ENCODE measurements around the gene SDHAF2. TPM values are rescaled to one million over a fixed set of nuclear protein-coding genes. Genes with fewer than 3 reads are reported as not detected.
"Not testable (repeated sequence)": the region's sequence is repeated elsewhere in the genome, so short reads cannot be mapped to it uniquely, and the experiment has no call there.

Gene SDHAF2
- total RNA-seq: 10 to 100 TPM; 20.9 to 63.9 (median 34.6) TPM

- H3K36me3 ChIP-seq: peaks cover 2 to 41% (median 33%) of the 10 kb centered on the region in 4 donors
- TF ChIP-seq CTCF (IDR thresholded peaks at IDR 0.05): peak in 2 of 6 experiments; percentile 16 to 22
- peak in 3 of 4 donors; percentile 69 to 87 (median 74) for TF ChIP-seq POLR2A (IDR thresholded peaks at IDR 0.05)
- peak in 2 of 4 donors; percentile 40 to 65 for TF ChIP-seq EP300 (IDR thresholded peaks at IDR 0.05)
- TF ChIP-seq POLR2AphosphoS5 (IDR thresholded peaks at IDR 0.05): peak; percentile 91 to 95
- H3K27ac ChIP-seq: peak within 1 kb of the TSS; percentile 97 to 100 (median 100)
- ATAC-seq (ENCODE audit: low FRiP score in 2 of 2) (peak; percentile 98 to 99), DNase-seq (peak; percentile 97 to 100)
- H3K4me1 ChIP-seq: peaks cover 37 to 53% (median 42%) of the 10 kb centered on the region in 4 donors
- H3K27me3 ChIP-seq: no peaks in the 10 kb centered on the region
- H3K9me3 ChIP-seq: no peaks in the 10 kb centered on the region
- WGBS, 2 donors: 0% methylated on average over 14 to 61 of the region's 82 CpGs
- H3K4me3 ChIP-seq: peak within 1 kb of the TSS; percentile 61 to 95 (median 68)
These were observed at the start of gene SDHAF2, which contains the start of gene CPSF7 for GRCh38 chr11:61429691-61430582. Gene SDHAF2, plus strand, starts transcription at chr11:61430124. Its CDS starts 23 bp downstream, at chr11:61430147. Gene CPSF7, minus strand, starts transcription at chr11:61429975. Its CDS starts 740 bp downstream, at chr11:61429235.

GRCh38 chr11:61380884-61381283, 49.0 kb upstream of the SDHAF2 start:
- peaks cover 5 to 12% (median 8%) of the 10 kb centered on the region in 4 donors for H3K4me1 ChIP-seq

GRCh38 chr11:61383859-61384258, 46.1 kb upstream of the SDHAF2 start:
- not testable (repeated sequence) for ATAC-seq (ENCODE audit: low FRiP score in 2 of 2); H3K36me3 ChIP-seq; H3K9me3 ChIP-seq; DNase-seq; H3K27me3 ChIP-seq; H3K27ac ChIP-seq; H3K4me3 ChIP-seq
- H3K4me1 ChIP-seq: peaks cover 5 to 11% (median 8%) of the 10 kb centered on the region in 4 donors
- WGBS, 2 donors: 89 to 94% methylated on average over 5 of the region's 5 CpGs

More at GRCh38 chr11:61380884-61381283, 49.0 kb upstream of the SDHAF2 start:
- no peaks in the 10 kb centered on the region for H3K27me3 ChIP-seq
- no peak for ATAC-seq (ENCODE audit: low FRiP score in 2 of 2)
- TF ChIP-seq CTCF (IDR thresholded peaks at IDR 0.05) (no peak), POLR2AphosphoS5 (IDR thresholded peaks at IDR 0.05) (no peak), POLR2A (IDR thresholded peaks at IDR 0.05) (no peak), EP300 (IDR thresholded peaks at IDR 0.05) (no peak)
- no peak overlapping the region for H3K4me3 ChIP-seq
- 91 to 93% methylated on average over 9 of the region's 9 CpGs for WGBS, 2 donors
- H3K36me3 ChIP-seq: peaks cover 0 to 6% (median 0%) of the 10 kb centered on the region in 4 donors
- H3K9me3 ChIP-seq: no peaks in the 10 kb centered on the region
- no peak overlapping the region for H3K27ac ChIP-seq
- DNase-seq: no peak

GRCh38 chr11:61384271-61385242, 45.4 kb upstream of the SDHAF2 start:
- H3K27ac ChIP-seq: no peak overlapping the region
- H3K36me3 ChIP-seq: no peaks in the 10 kb centered on the region
- H3K9me3 ChIP-seq: no peaks in the 10 kb centered on the region
- no peak overlapping the region for H3K4me3 ChIP-seq
- ATAC-seq (ENCODE audit: low FRiP score in 2 of 2): peak; percentile 19 to 35
- peaks cover 5 to 9% (median 6%) of the 10 kb centered on the region in 4 donors for H3K4me1 ChIP-seq
- TF ChIP-seq POLR2A (IDR thresholded peaks at IDR 0.05): no peak
- TF ChIP-seq EP300 (IDR thresholded peaks at IDR 0.05): no peak
- no peak for DNase-seq
- WGBS, 2 donors: 85 to 87% methylated on average over 15 of the region's 15 CpGs
- no peaks in the 10 kb centered on the region for H3K27me3 ChIP-seq

GRCh38 chr11:61390161-61390560, 39.8 kb upstream of the SDHAF2 start:
- no peak for DNase-seq
- WGBS, 2 donors: 53 to 55% methylated on average over 1 of the region's 1 CpG
- no peak for ATAC-seq (ENCODE audit: low FRiP score in 2 of 2)

More at GRCh38 chr11:61390161-61390560, 39.8 kb upstream of the SDHAF2 start:
- TF ChIP-seq POLR2AphosphoS5 (IDR thresholded peaks at IDR 0.05) (no peak), CTCF (IDR thresholded peaks at IDR 0.05) (no peak)
- Histone ChIP-seq H3K27ac (no peak overlapping the region), H3K4me3 (no peak overlapping the region), H3K9me3 (no peaks in the 10 kb centered on the region), H3K4me1 (peaks cover 13 to 23% (median 16%) of the 10 kb centered on the region in 4 donors), H3K36me3 (peaks cover 0 to 12% (median 3%) of the 10 kb centered on the region in 4 donors), H3K27me3 (no peaks in the 10 kb centered on the region)

All from upper lobe of left lung (tissue), 6 donors.